ENCODE data around the gene ALKBH8. TPM values are rescaled to one million over a fixed set of nuclear protein-coding genes. Genes with fewer than 3 reads are reported as not detected.
"Not testable (repeated sequence)": the region's sequence is repeated elsewhere in the genome, so short reads cannot be mapped to it uniquely, and the experiment has no call there.

Gene ALKBH8
- polyA plus RNA-seq, 1 donor: 8.7 TPM

DNA sequence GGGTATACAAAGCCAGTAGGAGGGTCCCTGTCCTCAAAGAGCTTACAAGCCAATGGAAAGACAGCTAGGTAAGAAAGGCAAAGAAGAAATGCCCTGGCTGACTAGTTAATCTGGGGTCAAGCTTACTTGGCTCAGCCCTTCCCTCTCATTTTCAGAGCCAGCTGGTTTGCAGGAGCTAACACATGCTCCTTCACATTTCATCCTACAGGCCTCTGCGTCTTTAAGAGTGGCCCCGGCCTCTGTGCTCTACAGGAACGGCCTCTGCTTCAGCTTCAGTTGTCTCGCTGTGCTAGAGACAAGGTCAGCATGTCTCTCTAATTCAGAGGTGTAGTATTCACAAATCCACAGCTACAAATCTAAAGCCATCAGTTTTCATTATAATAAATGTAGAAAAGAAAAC is 15.2 kb downstream of the ALKBH8 start:
- Histone ChIP-seq H3K27ac (ENCODE audit: low read length) (no peak overlapping the region), H3K4me3 (ENCODE audit: low read length) (no peak overlapping the region), H3K27me3 (ENCODE audit: control insufficient read depth, insufficient read depth, low read length) (no peaks in the 10 kb centered on the region), H3K4me1 (ENCODE audit: control insufficient read depth, insufficient read depth, low read length) (no peaks in the 10 kb centered on the region), H3K36me3 (ENCODE audit: control insufficient read depth, insufficient read depth, low read length) (peaks cover 5% of the 10 kb centered on the region), H3K9me3 (ENCODE audit: control insufficient read depth, low read depth, low read length) (no peaks in the 10 kb centered on the region)
- no peak for DNase-seq
- WGBS (ENCODE audit: insufficient coverage, low lambda C conversion rate): no CpG with 5 or more reads among the region's 4 CpGs

- H3K36me3 ChIP-seq (ENCODE audit: control insufficient read depth, insufficient read depth, low read length): peaks cover 5% of the 10 kb centered on the region
- H3K4me1 ChIP-seq (ENCODE audit: control insufficient read depth, insufficient read depth, low read length): no peaks in the 10 kb centered on the region
- no peak overlapping the region for H3K4me3 ChIP-seq (ENCODE audit: low read length)
- no peak overlapping the region for H3K27ac ChIP-seq (ENCODE audit: low read length)
- WGBS (ENCODE audit: insufficient coverage, low lambda C conversion rate): no CpG with 5 or more reads among the region's 2 CpGs
- no peaks in the 10 kb centered on the region for H3K9me3 ChIP-seq (ENCODE audit: control insufficient read depth, low read depth, low read length)
- DNase-seq: no peak
- H3K27me3 ChIP-seq (ENCODE audit: control insufficient read depth, insufficient read depth, low read length): no peaks in the 10 kb centered on the region
Measured at GRCh38 chr11:107549954-107550285, 15.6 kb downstream of the ALKBH8 start.

GRCh38 chr11:107549253-107549953 is 16.1 kb downstream of the ALKBH8 start:
- Histone ChIP-seq H3K27me3 (ENCODE audit: control insufficient read depth, insufficient read depth, low read length) (no peaks in the 10 kb centered on the region), H3K36me3 (ENCODE audit: control insufficient read depth, insufficient read depth, low read length) (peaks cover 5% of the 10 kb centered on the region), H3K27ac (ENCODE audit: low read length) (no peak overlapping the region), H3K9me3 (ENCODE audit: control insufficient read depth, low read depth, low read length) (no peaks in the 10 kb centered on the region), H3K4me3 (ENCODE audit: low read length) (no peak overlapping the region), H3K4me1 (ENCODE audit: control insufficient read depth, insufficient read depth, low read length) (no peaks in the 10 kb centered on the region)
- WGBS (ENCODE audit: insufficient coverage, low lambda C conversion rate): 86% methylated on average over 3 of the region's 6 CpGs
- DNase-seq: no peak

DNA sequence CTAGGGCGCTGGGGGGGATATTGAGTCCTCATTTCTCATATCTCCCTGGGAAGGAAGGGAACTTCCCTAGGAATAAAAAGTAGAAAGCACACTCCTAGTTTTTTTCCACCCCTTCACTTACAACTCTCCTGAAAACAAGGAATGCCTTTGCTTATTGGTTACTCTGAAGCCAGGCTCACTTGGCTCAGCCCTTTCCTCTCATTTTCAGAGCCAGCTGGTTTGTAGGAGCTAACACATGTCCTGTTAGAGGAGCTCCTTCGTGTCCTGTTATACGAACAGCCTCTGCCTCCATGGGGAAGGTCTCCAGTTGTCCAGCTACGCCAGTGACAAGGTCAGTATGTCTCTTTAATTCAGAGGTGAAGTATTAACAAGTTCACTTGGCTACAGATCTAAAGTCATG is 17.6 kb downstream of the ALKBH8 start:
- DNase-seq: no peak
- no peak overlapping the region for H3K4me3 ChIP-seq (ENCODE audit: low read length)
- no peaks in the 10 kb centered on the region for H3K4me1 ChIP-seq (ENCODE audit: control insufficient read depth, insufficient read depth, low read length)
- H3K36me3 ChIP-seq (ENCODE audit: control insufficient read depth, insufficient read depth, low read length): peaks cover 5% of the 10 kb centered on the region
- no CpG with 5 or more reads among the region's 4 CpGs for WGBS (ENCODE audit: insufficient coverage, low lambda C conversion rate)
- no peaks in the 10 kb centered on the region for H3K27me3 ChIP-seq (ENCODE audit: control insufficient read depth, insufficient read depth, low read length)
- no peak overlapping the region for H3K27ac ChIP-seq (ENCODE audit: low read length)
- H3K9me3 ChIP-seq (ENCODE audit: control insufficient read depth, low read depth, low read length): no peaks in the 10 kb centered on the region

DNA sequence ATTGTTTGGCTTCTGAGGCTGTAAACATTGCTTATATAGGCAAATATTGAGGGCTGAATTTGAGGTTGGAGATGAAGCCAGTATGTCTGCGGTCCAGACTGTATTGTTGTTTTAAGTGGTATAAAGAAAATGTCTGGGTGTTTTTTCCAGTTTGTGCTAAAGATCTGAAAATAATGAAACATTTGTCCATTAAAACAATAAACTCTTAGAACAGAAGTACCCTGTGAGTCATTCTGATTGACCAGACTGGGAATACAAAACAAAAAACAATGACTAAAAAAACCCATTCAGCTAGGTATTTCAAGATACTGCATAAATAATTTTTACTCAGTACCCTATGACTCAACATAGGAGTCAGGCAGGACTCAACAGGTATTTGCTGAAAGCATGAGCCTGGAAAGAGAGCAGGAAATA is 20.4 kb downstream of the ALKBH8 start:
- no CpG with 5 or more reads among the region's 1 CpG for WGBS (ENCODE audit: insufficient coverage, low lambda C conversion rate)
- no peak for DNase-seq

GRCh38 chr11:107538821-107539220 is 26.7 kb downstream of the ALKBH8 start:
- Histone ChIP-seq H3K4me1 (ENCODE audit: control insufficient read depth, insufficient read depth, low read length) (no peaks in the 10 kb centered on the region), H3K27ac (ENCODE audit: low read length) (no peak overlapping the region), H3K9me3 (ENCODE audit: control insufficient read depth, low read depth, low read length) (no peaks in the 10 kb centered on the region), H3K36me3 (ENCODE audit: control insufficient read depth, insufficient read depth, low read length) (peaks cover 10% of the 10 kb centered on the region), H3K27me3 (ENCODE audit: control insufficient read depth, insufficient read depth, low read length) (no peaks in the 10 kb centered on the region), H3K4me3 (ENCODE audit: low read length) (no peak overlapping the region)
- 94% methylated on average over 3 of the region's 3 CpGs for WGBS (ENCODE audit: insufficient coverage, low lambda C conversion rate)
- no peak for DNase-seq

More for the DNA sequence above, 20.4 kb downstream of the ALKBH8 start:
- no peaks in the 10 kb centered on the region for H3K9me3 ChIP-seq (ENCODE audit: control insufficient read depth, low read depth, low read length)
- no peak overlapping the region for H3K4me3 ChIP-seq (ENCODE audit: low read length)
- H3K4me1 ChIP-seq (ENCODE audit: control insufficient read depth, insufficient read depth, low read length): no peaks in the 10 kb centered on the region
- no peaks in the 10 kb centered on the region for H3K27me3 ChIP-seq (ENCODE audit: control insufficient read depth, insufficient read depth, low read length)
- peaks cover 2% of the 10 kb centered on the region for H3K36me3 ChIP-seq (ENCODE audit: control insufficient read depth, insufficient read depth, low read length)
- H3K27ac ChIP-seq (ENCODE audit: low read length): no peak overlapping the region

GRCh38 chr11:107538239-107538638 is 27.3 kb downstream of the ALKBH8 start:
- Histone ChIP-seq H3K27ac (ENCODE audit: low read length) (no peak overlapping the region), H3K9me3 (ENCODE audit: control insufficient read depth, low read depth, low read length) (no peaks in the 10 kb centered on the region), H3K36me3 (ENCODE audit: control insufficient read depth, insufficient read depth, low read length) (peaks cover 10% of the 10 kb centered on the region), H3K4me3 (ENCODE audit: low read length) (no peak overlapping the region), H3K27me3 (ENCODE audit: control insufficient read depth, insufficient read depth, low read length) (no peaks in the 10 kb centered on the region), H3K4me1 (ENCODE audit: control insufficient read depth, insufficient read depth, low read length) (no peaks in the 10 kb centered on the region)
- no peak for DNase-seq

DNA sequence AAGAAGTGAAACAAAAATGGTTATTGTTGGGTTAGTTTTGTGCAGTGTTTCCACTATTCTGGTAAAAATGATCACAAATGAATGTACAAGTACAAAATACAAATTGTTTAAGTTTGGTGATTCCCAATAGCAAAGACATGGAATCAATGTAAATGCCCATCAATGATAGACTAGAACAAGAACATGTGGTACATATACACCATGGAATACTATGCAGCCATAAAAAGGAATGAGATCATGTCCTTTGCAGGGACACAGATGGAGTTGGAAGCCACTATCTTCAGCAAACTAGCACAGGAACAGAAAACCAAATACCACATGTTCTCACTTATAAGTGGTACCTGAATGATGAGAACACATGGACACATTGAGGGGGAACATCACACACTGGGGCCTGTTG is 28.4 kb downstream of the ALKBH8 start:
- not testable (repeated sequence) for H3K4me1 ChIP-seq (ENCODE audit: control insufficient read depth, insufficient read depth, low read length); H3K27me3 ChIP-seq (ENCODE audit: control insufficient read depth, insufficient read depth, low read length); DNase-seq; H3K36me3 ChIP-seq (ENCODE audit: control insufficient read depth, insufficient read depth, low read length); H3K4me3 ChIP-seq (ENCODE audit: low read length); H3K27ac ChIP-seq (ENCODE audit: low read length); H3K9me3 ChIP-seq (ENCODE audit: control insufficient read depth, low read depth, low read length)

- WGBS (ENCODE audit: insufficient coverage, low lambda C conversion rate): 90% methylated on average over 2 of the region's 3 CpGs
- Histone ChIP-seq H3K36me3 (ENCODE audit: control insufficient read depth, insufficient read depth, low read length) (peaks cover 7% of the 10 kb centered on the region), H3K27me3 (ENCODE audit: control insufficient read depth, insufficient read depth, low read length) (no peaks in the 10 kb centered on the region), H3K4me1 (ENCODE audit: control insufficient read depth, insufficient read depth, low read length) (no peaks in the 10 kb centered on the region), H3K4me3 (ENCODE audit: low read length) (no peak overlapping the region), H3K9me3 (ENCODE audit: control insufficient read depth, low read depth, low read length) (no peaks in the 10 kb centered on the region), H3K27ac (ENCODE audit: low read length) (no peak overlapping the region)
- DNase-seq: no peak
Measured at GRCh38 chr11:107526197-107526596, 39.3 kb downstream of the ALKBH8 start.

- H3K4me1 ChIP-seq (ENCODE audit: control insufficient read depth, insufficient read depth, low read length): no peaks in the 10 kb centered on the region
- H3K9me3 ChIP-seq (ENCODE audit: control insufficient read depth, low read depth, low read length): no peaks in the 10 kb centered on the region
- no peak overlapping the region for H3K27ac ChIP-seq (ENCODE audit: low read length)
- DNase-seq: no peak
- H3K4me3 ChIP-seq (ENCODE audit: low read length): no peak overlapping the region
- WGBS (ENCODE audit: insufficient coverage, low lambda C conversion rate): no CpG with 5 or more reads among the region's 2 CpGs
- H3K36me3 ChIP-seq (ENCODE audit: control insufficient read depth, insufficient read depth, low read length): peaks cover 7% of the 10 kb centered on the region
- H3K27me3 ChIP-seq (ENCODE audit: control insufficient read depth, insufficient read depth, low read length): no peaks in the 10 kb centered on the region
Measured at GRCh38 chr11:107508858-107509244, 56.7 kb downstream of the ALKBH8 start.

DNA sequence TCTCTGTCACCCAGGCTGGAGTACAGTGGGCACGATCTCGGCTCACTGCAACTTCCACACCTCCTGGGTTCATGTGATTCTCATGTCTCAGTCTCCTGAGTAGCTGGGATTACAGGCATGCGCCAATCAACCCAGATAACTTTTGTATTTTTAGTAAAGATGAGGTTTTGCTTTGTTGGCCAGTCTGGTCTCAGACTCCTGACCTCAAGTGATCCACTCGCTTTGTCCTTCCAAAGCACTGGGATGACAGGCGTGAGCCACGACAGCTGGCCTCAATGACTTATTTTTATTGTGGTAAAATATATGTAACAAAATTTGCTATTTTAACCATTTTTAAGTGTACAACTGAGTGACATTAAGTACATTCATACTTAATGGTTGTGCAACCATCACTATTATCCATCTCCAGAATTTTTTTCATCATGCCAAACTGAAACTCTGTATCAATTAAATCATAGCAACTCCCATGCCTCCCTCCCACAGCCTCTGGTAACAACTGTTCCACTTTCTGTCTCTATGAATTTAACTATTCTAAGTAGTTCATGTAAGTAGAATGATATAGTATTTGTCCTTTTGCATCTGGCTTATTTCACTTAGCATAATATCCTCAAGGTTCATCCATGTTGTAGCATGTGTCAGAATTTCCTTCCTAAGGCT is 57.2 kb downstream of the ALKBH8 start:
- Histone ChIP-seq H3K27ac (ENCODE audit: low read length) (no peak overlapping the region), H3K4me1 (ENCODE audit: control insufficient read depth, insufficient read depth, low read length) (no peaks in the 10 kb centered on the region), H3K9me3 (ENCODE audit: control insufficient read depth, low read depth, low read length) (no peaks in the 10 kb centered on the region), H3K27me3 (ENCODE audit: control insufficient read depth, insufficient read depth, low read length) (no peaks in the 10 kb centered on the region), H3K36me3 (ENCODE audit: control insufficient read depth, insufficient read depth, low read length) (peaks cover 9% of the 10 kb centered on the region), H3K4me3 (ENCODE audit: low read length) (no peak overlapping the region)
- no CpG with 5 or more reads among the region's 6 CpGs for WGBS (ENCODE audit: insufficient coverage, low lambda C conversion rate)
- DNase-seq: no peak

All from large intestine (tissue), 3 donors.